Upper lobe of left lung (tissue), 6 donors: ENCODE results near the gene PKNOX2. TPM values are rescaled to one million over a fixed set of nuclear protein-coding genes. Genes with fewer than 3 reads are reported as not detected.

ENCODE experiments used
- ATAC-seq, 2 donors: fragments of 200-7000 bp; cut with Tn5 transposase; one replicate each; pipeline ENCODE4 v1.9.1; 2022; ENCODE audit warnings: mild to moderate bottlenecking in 2 of 2, moderate library complexity in 2 of 2; ENCODE audit not compliant: low FRiP score in 2 of 2
- DNase-seq, 2 donors: peaks; one replicate each; pipeline ENCODE4 v3.0.0-alpha.2; 2019 to 2020
- H3K27ac ChIP-seq, 4 donors: fragments of 200-600 bp; sonication (generic); one replicate each; pipeline ENCODE4 v1.5.1; 2016 to 2019
- H3K27me3 ChIP-seq, 4 donors: fragments of 200-600 bp; sonication (generic); one replicate each; pipeline ENCODE4 v1.5.1; 2017 to 2019
- H3K36me3 ChIP-seq, 4 donors: fragments of 200-600 bp; sonication (generic); one replicate each; pipeline ENCODE4 v1.5.1; 2016 to 2019
- H3K4me1 ChIP-seq, 4 donors: fragments of 200-600 bp; sonication (generic); one replicate each; pipeline ENCODE4 v1.5.1; 2018 to 2019
- H3K4me3 ChIP-seq, 4 donors: fragments of 200-600 bp; sonication (generic); one replicate each; pipeline ENCODE4 v1.5.1; 2017 to 2019; ENCODE audit warnings: mild to moderate bottlenecking in 2 of 4, moderate library complexity in 1 of 4
- H3K9me3 ChIP-seq, 4 donors: fragments of 200-600 bp; sonication (generic); one replicate each; pipeline ENCODE4 v1.5.1; 2018 to 2019
- EP300 ChIP-seq, 4 donors: sonication (generic); formaldehyde crosslinking; IDR thresholded peaks; one replicate each; pipeline ENCODE4 v1.5.1; 2017; ENCODE audit warnings: antibody characterized with exemption in 4 of 4, control low read depth in 2 of 4
- POLR2A ChIP-seq, 4 donors: fragments of 450-650 bp; IDR thresholded peaks; one replicate each; pipeline ENCODE4 v1.5.1; 2016 to 2017; ENCODE audit warnings: antibody characterized with exemption in 4 of 4, mild to moderate bottlenecking in 2 of 4
- POLR2AphosphoS5 ChIP-seq, 2 donors: sonication (generic); formaldehyde crosslinking; IDR thresholded peaks; one replicate each; pipeline ENCODE4 v1.5.1; 2017; ENCODE audit warnings: antibody characterized with exemption in 2 of 2
- WGBS, 2 donors: methylation state at CpG; one replicate each; pipeline ENCODE4 v1.1.5; 2017 to 2018; 5-methylcytosine and 5-hydroxymethylcytosine counted together
- small RNA-seq, 4 donors: library from RNA; depleted of rRNA; stranded (forward); fragments of <200 nt; gene quantifications; one replicate each; pipeline ENCODE3, GENCODE V24; 2016
- total RNA-seq, 6 donors: library from RNA; depleted of rRNA in 4 of 6; stranded (reverse); fragments of >200 nt in 4 of 6; gene quantifications; one replicate each; pipeline versions ENCODE4 v1.1.0 to v1.2.1, GENCODE V29; 2016 to 2021
- TF ChIP-seq, protein P1 (sequence below), 6 experiments: fragments of 450-650 bp in 4 of 6; fragments of 200-600 bp in 2 of 6; sonication (generic) in 2 of 6; IDR thresholded peaks; one replicate each; pipeline ENCODE4 v1.5.1; 2016 to 2019; ENCODE audit warnings: antibody characterized with exemption in 6 of 6
- donor health status: DM: no; HTN: no; CAD: no; lungs with moderate emphysema.
- donor health status: DM: no; HTN: yes; CAD: no; lungs with severe emphysema.

PKNOX2 gene
- total RNA-seq, 6 donors from 2014 or later, result 2.9 to 15.5 (median 8.4) TPM

GRCh38 chr11:125479137-125479536, 314.6 kb downstream of the PKNOX2 start:
- peaks cover 0 to 9% (median 0%) of the 10 kb centered on the region in 4 donors for H3K36me3 ChIP-seq
- DNase-seq (no peak), ATAC-seq (no peak)
- H3K27ac ChIP-seq, result no peak overlapping the region
- H3K4me1 ChIP-seq, result no peaks in the 10 kb centered on the region
- 78 to 82% methylated on average over 3 of the region's 3 CpGs for WGBS, 2 donors
- no peaks in the 10 kb centered on the region for H3K27me3 ChIP-seq
- H3K4me3 ChIP-seq, result no peak overlapping the region
- no peaks in the 10 kb centered on the region for H3K9me3 ChIP-seq
- TF ChIP-seq POLR2A (IDR thresholded peaks at IDR 0.05) (no peak), EP300 (IDR thresholded peaks at IDR 0.05) (no peak), POLR2AphosphoS5 (IDR thresholded peaks at IDR 0.05) (no peak)
- TF ChIP-seq, protein P1, sequence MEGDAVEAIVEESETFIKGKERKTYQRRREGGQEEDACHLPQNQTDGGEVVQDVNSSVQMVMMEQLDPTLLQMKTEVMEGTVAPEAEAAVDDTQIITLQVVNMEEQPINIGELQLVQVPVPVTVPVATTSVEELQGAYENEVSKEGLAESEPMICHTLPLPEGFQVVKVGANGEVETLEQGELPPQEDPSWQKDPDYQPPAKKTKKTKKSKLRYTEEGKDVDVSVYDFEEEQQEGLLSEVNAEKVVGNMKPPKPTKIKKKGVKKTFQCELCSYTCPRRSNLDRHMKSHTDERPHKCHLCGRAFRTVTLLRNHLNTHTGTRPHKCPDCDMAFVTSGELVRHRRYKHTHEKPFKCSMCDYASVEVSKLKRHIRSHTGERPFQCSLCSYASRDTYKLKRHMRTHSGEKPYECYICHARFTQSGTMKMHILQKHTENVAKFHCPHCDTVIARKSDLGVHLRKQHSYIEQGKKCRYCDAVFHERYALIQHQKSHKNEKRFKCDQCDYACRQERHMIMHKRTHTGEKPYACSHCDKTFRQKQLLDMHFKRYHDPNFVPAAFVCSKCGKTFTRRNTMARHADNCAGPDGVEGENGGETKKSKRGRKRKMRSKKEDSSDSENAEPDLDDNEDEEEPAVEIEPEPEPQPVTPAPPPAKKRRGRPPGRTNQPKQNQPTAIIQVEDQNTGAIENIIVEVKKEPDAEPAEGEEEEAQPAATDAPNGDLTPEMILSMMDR (IDR thresholded peaks at IDR 0.05), result no peak

GRCh38 chr11:125481531-125481930, 317.0 kb downstream of the PKNOX2 start:
- Histone ChIP-seq H3K4me1 (no peaks in the 10 kb centered on the region), H3K27me3 (no peaks in the 10 kb centered on the region), H3K4me3 (no peak overlapping the region), H3K9me3 (no peaks in the 10 kb centered on the region), H3K27ac (no peak overlapping the region), H3K36me3 (peaks cover 0 to 12% (median 0%) of the 10 kb centered on the region in 4 donors)
- TF ChIP-seq EP300 (IDR thresholded peaks at IDR 0.05) (no peak), POLR2A (IDR thresholded peaks at IDR 0.05) (no peak)
- TF ChIP-seq, protein P1 (IDR thresholded peaks at IDR 0.05), result no peak
- WGBS, 2 donors, result 58 to 71% methylated on average over 3 of the region's 3 CpGs
- ATAC-seq, result no peak
- no peak for DNase-seq

Small RNA genes lying within 50 kb of the gene (small RNA-seq; reads per million reads assigned to genes)
- gene RNU6-321P, result 0 reads per million in 4 donors

Other genes with a start within 250 kb of the PKNOX2 start
- gene HEPN1, start 245.5 kb upstream of the PKNOX2 start, total RNA-seq, result not detected
- under 1 TPM in 1 of 6 donors, not detected in 5; 0.14 TPM for gene HEPACAM, start 228.7 kb upstream of the PKNOX2 start, total RNA-seq
- 1 to 10 TPM in 4 of 6 donors, under 1 TPM in 2; 0.89 to 3.1 (median 1.2) TPM for gene CCDC15, start 210.5 kb upstream of the PKNOX2 start, total RNA-seq
- gene SLC37A2, start 101.4 kb upstream of the PKNOX2 start, total RNA-seq, result 10 to 100 TPM in 4 of 6 donors, 1 to 10 TPM in 2; 3.5 to 32.5 (median 19.1) TPM
- 10 to 100 TPM; 11.1 to 25.1 (median 17.3) TPM for gene TMEM218, start 53.1 kb upstream of the PKNOX2 start, total RNA-seq